ENCODE measurements around the gene OARD1. TPM values are rescaled to one million over a fixed set of nuclear protein-coding genes. Genes with fewer than 3 reads are reported as not detected.
"Not testable (repeated sequence)": the region's sequence is repeated elsewhere in the genome, so short reads cannot be mapped to it uniquely, and the experiment has no call there.

The OARD1 gene
- total RNA-seq, 2 donors from 2014 or later = 39.9 to 52.6 TPM

DNA sequence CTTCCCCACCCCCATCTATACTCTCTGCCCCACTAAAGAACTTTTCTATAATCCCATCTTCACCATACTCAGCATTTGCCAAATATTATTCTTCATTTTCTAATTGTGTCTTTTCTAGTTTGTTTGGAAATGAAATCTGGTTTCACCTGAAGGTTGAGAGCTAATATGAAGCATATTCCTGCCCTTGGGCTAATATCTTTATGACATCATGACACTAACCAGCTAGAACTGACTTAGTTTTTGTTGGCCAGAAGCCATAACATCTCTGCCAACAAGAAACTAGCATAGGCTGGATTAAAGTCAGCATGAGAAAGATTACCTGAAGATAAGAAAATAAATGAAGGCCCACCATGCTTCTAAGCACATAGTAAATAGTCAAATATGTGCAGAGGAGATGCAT is 49.9 kb downstream of the OARD1 start:
- H3K27ac Mint-ChIP-seq = no peak overlapping the region
- H3K9me3 Mint-ChIP-seq = no peaks in the 10 kb centered on the region
- DNase-seq (ENCODE audit: low spot score in 2 of 2) = no peak
- no peak for ATAC-seq
- H3K36me3 Mint-ChIP-seq = no peaks in the 10 kb centered on the region

DNA sequence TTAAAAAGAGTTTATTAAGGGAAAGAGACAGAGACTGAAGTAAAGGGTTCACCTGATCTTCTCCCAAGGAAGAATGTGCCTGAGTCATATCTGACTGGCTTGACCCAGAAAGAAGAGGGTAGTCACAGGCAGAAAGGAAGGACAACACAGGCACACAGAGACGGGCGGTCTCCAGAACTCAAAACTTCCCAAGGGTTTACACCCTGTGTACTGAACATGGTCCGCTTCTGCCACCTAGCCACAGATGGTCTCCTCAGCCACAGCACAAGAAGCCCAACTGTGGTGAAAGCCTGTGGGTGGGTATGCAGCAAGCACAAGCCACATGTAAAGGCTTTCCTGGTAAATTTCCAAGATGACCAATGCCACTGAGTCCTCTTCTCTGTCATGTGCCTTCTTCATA is 50.3 kb downstream of the OARD1 start:
- Mint-ChIP-seq H3K27ac (no peak overlapping the region), H3K9me3 (no peaks in the 10 kb centered on the region), H3K36me3 (no peaks in the 10 kb centered on the region)
- no peak for DNase-seq (ENCODE audit: low spot score in 2 of 2)
- ATAC-seq = no peak

DNA sequence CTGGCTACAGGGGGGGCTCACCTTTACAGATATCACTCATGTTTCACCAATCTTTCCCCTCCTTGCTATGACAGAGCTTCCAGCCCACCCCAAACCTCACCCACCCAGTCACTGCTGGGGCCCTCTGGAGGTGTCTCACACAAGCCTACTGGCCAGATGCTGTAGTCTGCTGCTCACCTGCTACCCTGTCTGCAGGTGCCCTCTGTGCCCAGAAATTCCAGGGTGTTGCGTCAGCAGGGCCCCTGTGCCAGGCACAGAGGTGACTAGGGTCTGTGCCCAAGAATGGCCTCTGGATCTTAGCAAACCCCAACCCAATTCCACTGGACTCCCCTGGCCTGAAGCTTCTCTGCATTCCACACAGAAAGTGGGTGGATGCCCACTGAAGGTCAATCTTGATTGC is 54.5 kb downstream of the OARD1 start:
- Mint-ChIP-seq H3K36me3 (no peaks in the 10 kb centered on the region), H3K27ac (no peak overlapping the region), H3K9me3 (no peaks in the 10 kb centered on the region)
- DNase-seq (ENCODE audit: low spot score in 2 of 2) = no peak
- ATAC-seq = no peak

DNA sequence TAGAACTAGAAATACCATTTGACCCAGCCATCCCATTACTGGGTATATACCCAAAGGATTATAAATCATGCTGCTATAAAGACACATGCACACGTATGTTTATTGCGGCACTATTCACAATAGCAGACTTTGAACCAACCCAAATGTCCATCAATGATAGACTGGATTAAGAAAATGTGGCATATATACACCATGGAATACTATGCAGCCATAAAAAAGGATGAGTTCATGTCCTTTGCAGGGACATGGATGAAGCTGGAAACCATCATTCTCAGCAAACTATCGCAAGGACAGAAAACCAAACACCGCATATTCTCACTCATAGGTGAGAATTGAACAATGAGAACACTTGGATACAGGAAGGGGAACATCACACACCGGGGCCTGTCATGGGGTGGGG is 56.3 kb downstream of the OARD1 start:
- H3K27ac Mint-ChIP-seq; H3K36me3 Mint-ChIP-seq; DNase-seq (ENCODE audit: low spot score in 2 of 2); ATAC-seq; H3K9me3 Mint-ChIP-seq: not testable (repeated sequence)

DNA sequence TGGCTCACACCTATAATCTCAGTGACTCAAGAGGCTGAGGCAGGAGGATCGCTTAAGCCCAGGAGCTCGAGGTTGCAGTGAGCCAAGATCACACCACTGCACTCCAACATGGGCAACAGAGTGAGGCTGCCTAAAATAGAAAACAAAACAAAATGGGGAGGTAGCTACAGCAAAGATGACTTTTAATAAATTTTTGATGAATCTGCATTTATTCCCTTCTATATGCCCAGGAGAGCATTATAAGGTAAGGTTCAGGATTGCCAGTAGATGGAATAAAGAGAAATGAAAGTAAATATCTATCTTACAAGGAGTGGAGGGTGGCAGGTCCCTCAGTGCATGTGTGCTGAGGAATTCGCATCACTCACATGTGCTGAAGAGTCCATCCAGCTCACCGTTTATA is 57.4 kb downstream of the OARD1 start:
- no peak overlapping the region for H3K27ac Mint-ChIP-seq
- ATAC-seq = no peak
- no peak for DNase-seq (ENCODE audit: low spot score in 2 of 2)

More for the DNA sequence above, 57.4 kb downstream of the OARD1 start:
- Mint-ChIP-seq H3K36me3 (no peaks in the 10 kb centered on the region), H3K9me3 (no peaks in the 10 kb centered on the region)

Other genes starting within 250 kb of the OARD1 start
- gene UNC5CL, start 33.1 kb downstream of the OARD1 start, total RNA-seq = 1 to 10 TPM; 2.8 to 5.1 TPM
- gene TSPO2, start 29.9 kb downstream of the OARD1 start, total RNA-seq = not detected
- gene APOBEC2, start 19.2 kb downstream of the OARD1 start, total RNA-seq = not detected
- gene NFYA, start 618 bp upstream of the OARD1 start, total RNA-seq = 10 to 100 TPM; 27.3 to 31.7 TPM
- not detected for gene TREML1, start 82.0 kb upstream of the OARD1 start, total RNA-seq
- gene TREM2, start 90.8 kb upstream of the OARD1 start, total RNA-seq = not detected
- 10 to 100 TPM in 1 of 2 donors, 1 to 10 TPM in 1; 2.0 to 11.0 TPM for gene TREML2, start 128.8 kb upstream of the OARD1 start, total RNA-seq
- gene TREML4, start 156.0 kb upstream of the OARD1 start, total RNA-seq = not detected
- gene TREM1, start 214.3 kb upstream of the OARD1 start, total RNA-seq = 1 to 10 TPM in 1 of 2 donors, not detected in 1; 6.1 TPM